Renal pelvis (tissue), 4 donors: Measurements from ENCODE around the gene TTC24. TPM values are rescaled to one million over a fixed set of nuclear protein-coding genes. Genes with fewer than 3 reads are reported as not detected.
A peak's percentile ranks its signal among the peaks of the same experiment; 100 is the strongest.
"Not testable (repeated sequence)": the region's sequence is repeated elsewhere in the genome, so short reads cannot be mapped to it uniquely, and the experiment has no call there.

Experiments
- DNase-seq: peaks from one replicate; pipeline ENCODE4 v3.0.0-alpha.2; 2013
- polyA plus RNA-seq, 3 donors: library from polyadenylated mRNA; unstranded; fragments of 120-200 nt; gene quantifications; one replicate each; pipeline ENCODE4 v1.2.1, GENCODE V29; 2013; ENCODE audit not compliant: insufficient read length in 3 of 3

Gene TTC24
- polyA plus RNA-seq, 3 donors = 1.0 to 2.2 (median 1.1) TPM

DNA sequence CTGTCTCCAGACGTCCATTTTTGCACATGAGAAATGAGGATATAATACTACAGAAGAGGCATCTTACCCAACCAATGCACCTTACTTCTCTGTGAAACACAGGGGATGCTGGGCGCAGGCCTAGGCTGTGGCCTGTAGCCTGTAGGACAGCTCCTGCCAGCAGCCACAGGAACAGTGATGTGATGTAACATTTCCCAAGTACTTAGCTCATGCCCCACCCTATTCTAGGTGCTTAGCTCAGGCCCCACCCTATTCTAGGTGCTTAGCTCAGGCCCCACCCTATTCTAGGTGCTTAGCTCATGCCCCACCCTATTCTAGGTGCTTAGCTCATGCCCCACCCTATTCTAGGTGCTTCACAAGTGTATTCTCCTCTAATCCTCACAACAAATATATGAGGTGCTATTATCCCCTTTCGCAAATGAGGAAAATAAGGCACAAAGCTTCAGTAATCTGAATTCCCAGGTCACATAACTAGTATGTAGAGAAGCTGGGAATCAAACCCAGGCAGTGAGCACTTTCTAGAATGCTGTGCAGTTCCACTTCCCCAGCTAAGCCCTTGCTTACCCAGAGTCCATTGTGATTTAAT is 7.5 kb downstream of the TTC24 start:
- no peak for DNase-seq

DNA sequence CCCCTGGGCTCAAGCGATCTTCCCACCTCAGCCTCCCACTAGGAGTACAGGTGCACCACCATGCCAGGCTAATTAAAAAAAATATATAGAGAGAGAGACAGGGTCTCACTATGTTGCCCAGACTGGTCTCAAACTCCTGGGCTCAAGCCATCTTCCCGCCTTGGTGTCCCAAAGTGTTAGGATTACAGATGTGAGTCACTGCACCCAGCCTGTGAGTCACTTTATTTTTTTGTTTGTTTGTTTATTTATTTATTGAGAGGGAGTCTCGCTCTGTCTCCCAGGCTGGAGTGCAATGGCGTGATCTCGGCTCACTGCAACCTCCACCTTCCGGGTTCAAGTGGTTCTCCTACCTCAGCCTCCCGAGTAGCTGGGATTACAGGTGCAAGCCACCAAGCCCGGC is 8.4 kb downstream of the TTC24 start:
- DNase-seq = not testable (repeated sequence)

DNA sequence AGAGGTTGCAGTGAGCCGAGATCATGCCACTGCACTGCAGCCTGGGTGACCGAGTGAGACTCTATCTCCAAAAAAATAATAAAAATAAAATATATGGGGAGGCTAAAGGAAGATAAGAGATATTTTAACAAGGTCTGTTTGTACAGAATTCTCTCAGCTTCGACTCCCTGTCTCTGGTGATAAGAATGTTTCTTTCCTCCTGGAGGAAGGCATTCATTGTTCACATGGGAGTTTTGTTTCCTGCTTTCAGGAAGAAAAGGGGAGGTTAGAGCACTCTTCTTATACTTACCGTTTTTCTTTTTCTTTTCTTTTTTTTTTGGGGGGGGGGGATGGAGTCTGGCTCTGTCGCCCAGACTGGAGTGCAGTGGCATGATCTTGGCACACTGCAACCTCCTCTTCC is 10.0 kb downstream of the TTC24 start:
- no peak for DNase-seq

DNA sequence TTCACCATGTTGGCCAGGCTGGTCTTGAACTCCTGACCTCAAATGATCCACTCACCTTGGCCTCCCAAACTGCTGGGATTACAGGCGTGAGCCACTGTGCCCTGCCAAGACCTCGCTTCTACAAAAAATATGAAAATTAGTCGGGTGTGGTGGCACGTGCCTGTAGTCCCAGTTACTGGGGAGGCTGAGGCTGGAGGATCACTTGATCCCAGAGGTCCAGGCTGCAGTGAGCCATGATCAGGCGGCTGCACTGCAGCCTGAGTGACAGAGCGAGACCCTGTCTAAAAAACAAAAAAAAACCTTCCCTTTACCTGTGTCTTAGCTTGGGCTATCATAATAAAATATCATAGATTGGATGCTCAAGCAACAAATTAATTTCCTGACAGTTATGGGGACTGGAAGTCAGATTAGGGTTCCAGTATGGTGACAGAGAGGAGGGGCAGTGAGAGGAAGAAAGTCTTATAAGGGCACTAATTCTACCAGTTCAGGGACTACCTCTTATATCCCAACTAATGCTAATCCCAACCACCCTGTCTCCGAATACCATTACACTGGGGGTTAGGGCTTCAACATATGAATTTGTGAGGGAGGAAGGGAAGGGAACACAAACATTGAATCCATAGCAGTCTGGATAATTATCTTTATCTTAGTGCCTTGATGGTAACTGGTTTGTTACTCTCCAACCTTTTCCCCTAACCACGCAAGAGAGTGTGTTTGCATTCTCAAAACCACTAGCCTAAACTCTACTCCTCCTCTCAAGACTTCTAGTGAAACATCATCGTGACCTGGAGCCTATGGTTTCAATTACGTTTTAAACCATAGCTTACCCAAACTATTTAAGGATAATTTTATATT is 11.0 kb downstream of the TTC24 start:
- no peak for DNase-seq

DNA sequence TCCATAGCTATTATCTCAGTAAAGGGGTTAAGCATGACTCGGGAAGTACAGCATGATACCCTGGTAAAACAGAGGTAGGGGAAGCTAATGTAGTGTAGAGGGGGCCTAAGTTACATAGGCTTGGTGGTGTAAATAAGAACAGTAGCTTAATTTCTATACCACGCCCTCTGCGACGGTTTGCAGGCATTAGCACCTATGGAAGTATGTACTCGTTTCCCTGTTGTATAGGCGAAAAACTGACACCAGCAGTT is 11.6 kb downstream of the TTC24 start:
- no peak for DNase-seq

DNA sequence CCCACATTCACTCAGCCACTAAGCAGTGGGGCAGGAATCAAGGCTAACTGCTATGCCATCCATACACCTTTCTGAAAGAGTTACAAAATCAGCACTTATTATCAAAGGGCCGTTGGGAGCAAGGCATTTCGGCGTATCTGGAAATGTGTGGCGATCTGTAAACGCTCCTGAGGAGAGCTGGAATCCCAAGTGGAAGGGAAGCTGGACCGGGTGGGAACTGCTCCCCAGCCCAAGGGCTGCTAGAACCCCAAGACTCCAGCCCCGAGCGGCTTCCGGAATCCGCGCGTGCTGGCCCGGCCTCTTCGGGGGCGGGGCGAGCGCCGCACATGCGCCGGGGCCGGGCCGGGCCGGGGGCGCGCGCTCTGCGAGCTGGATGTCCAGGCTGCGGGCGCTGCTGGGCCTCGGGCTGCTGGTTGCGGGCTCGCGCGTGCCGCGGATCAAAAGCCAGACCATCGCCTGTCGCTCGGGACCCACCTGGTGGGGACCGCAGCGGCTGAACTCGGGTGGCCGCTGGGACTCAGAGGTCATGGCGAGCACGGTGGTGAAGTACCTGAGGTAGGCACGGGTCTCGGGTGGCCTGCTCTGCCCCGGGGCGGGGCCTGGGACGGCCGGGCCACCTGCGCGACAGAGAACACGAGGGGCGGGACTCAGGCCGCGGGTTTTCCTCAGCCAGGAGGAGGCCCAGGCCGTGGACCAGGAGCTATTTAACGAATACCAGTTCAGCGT is 12.1 kb downstream of the TTC24 start, which contains the start of gene NAXE:
Gene NAXE, plus strand, starts transcription at position 345 of the 726 bp plus-strand sequence. Its CDS starts 29 bp downstream, at position 374.
- DNase-seq = peak; percentile 74

DNA sequence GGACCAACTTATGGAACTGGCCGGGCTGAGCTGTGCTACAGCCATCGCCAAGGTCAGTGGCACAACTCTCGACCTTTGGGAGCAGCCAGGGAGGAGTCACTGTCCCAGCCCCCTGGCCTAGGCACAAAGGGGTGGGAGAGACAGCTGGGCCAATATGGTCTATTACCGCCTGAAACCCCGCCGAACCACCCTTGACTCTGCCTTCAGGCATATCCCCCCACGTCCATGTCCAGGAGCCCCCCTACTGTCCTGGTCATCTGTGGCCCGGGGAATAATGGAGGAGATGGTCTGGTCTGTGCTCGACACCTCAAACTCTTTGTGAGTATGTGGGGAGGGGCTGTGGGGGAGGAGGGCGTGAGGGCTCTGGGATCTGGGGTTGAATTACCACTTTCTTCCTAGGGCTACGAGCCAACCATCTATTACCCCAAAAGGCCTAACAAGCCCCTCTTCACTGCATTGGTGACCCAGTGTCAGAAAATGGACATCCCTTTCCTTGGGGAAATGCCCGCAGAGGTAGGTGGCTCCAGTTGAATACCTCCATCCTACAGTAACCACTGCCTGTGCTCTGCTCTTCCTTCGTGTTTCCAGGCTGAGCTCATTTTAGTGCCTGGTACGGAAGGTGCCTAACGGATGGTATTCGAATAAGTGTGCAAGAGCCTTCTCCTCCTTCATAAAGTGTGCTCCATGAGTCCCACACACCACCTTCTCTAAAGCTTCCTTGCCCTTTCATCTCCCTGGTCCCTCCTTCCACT is 12.8 kb downstream of the TTC24 start:
- DNase-seq = no peak

DNA sequence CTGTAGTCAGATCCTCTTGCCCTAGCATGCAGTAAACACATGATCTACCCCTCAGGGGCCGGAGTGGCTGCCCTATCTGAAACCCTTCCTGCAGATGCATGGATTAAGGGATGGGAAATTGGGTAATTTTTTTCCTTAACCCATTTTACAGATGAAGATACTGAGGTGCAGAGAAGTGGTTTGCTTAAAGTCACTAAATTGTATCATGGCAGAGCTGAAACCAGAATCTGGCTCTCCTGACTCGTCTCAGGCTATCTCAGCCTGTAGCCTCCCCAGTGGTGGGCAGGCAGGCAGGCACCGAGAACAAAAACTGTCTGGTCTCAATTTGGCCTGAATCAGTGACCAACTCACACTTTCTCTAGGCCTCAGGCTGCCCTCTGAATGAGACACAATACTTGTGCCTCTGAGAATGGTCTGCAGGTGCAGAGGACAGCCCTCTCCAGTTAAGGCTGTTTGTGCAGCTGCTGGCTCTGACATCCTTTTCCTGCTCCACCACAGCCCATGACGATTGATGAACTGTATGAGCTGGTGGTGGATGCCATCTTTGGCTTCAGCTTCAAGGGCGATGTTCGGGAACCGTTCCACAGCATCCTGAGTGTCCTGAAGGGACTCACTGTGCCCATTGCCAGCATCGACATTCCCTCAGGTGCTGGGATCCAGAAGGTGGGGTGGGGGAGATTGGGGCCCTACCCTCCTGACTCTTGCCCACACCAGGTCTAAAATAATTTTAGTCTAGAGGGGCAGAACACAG is 13.6 kb downstream of the TTC24 start:
- no peak for DNase-seq

DNA sequence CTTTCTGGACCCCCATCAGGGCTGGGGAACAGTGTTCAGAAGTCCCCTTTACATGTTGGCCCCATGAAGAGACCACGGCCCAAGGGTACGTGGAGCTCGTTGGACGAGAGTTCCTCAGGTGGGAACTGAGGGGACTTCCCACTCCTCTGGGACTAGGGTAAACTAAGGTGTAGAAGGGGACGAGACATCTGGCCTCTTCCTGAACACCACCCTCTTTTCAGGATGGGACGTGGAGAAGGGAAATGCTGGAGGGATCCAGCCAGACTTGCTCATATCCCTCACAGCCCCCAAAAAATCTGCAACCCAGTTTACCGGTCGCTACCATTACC is 14.1 kb downstream of the TTC24 start:
- DNase-seq = no peak

DNA sequence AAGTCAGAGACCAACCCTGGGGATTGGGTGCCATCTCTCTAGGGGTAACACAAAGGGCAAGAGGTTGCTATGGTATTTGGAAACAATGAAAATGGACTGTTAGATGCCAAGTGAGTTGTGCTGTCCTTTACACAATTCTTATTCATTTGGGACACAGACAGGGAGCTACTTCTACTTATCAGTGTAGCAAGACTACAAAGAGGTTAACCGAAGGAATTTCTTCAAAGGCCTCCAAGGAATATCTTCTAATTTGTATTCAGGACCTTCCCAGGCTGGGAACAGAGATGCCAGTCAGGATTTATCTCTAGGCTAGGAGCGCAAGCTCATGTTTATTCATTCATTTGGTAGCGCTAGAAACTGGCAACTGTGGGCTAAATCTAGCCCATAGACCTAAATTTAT is 14.7 kb downstream of the TTC24 start:
- DNase-seq = no peak

DNA sequence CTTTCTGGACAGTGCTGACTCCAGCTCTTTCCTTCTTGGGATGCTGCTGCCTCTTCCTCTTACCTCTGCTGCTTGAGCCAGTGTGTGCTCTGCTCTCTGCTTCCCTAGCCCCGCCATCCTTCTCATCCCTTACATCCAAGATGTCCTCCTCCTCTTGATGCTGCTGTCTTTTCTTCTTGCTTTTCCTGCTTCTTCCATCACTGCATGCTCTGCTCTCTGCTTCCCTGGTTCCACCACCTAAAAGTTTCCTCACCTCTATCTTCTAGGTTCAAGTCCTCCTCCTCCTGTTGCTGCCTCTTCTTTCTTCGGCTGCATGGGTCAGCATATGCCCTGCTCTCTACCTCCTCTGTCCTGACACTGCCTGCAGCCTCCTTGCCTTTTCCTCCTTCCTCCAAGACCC is 15.5 kb downstream of the TTC24 start:
- DNase-seq = no peak

DNA sequence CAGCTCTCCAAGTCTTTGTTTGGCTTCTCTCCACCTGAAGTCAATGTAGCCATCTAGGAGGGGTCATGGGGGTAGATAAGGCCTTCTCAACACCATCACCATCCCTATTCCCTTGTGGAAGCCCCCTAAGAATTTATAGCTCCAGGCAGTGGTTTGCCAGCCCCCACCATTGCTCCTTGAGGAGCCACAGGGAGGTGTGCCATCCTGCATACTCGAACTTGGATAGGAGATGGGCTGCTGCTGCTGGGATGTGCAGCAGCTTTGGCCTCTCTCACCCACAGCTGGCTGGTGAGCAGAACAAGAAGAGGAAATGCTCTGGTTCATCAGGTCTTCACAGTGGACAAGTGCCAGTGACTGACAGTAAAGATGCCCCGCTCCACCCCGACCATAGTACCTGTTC is 16.9 kb downstream of the TTC24 start:
- no peak for DNase-seq

DNA sequence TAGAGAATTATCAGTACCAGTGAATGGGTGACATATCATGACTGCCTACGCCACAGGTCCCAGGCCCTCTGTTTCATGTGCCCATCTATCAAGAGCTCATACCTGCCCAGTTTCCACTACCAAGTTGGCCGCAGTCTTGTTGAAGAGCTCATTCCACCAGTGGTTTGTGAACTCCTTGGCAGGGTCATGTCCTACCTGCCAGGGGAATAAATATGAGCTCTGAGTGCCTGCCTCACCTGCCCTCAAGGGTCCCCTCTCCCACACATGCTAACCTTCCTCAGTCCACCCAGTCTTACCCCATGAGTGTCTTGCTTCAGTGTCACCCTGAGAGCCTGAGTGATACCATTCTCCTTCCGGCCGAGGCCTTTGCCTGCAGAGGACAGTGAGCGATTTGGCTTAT is 18.6 kb downstream of the TTC24 start:
- DNase-seq = no peak

DNA sequence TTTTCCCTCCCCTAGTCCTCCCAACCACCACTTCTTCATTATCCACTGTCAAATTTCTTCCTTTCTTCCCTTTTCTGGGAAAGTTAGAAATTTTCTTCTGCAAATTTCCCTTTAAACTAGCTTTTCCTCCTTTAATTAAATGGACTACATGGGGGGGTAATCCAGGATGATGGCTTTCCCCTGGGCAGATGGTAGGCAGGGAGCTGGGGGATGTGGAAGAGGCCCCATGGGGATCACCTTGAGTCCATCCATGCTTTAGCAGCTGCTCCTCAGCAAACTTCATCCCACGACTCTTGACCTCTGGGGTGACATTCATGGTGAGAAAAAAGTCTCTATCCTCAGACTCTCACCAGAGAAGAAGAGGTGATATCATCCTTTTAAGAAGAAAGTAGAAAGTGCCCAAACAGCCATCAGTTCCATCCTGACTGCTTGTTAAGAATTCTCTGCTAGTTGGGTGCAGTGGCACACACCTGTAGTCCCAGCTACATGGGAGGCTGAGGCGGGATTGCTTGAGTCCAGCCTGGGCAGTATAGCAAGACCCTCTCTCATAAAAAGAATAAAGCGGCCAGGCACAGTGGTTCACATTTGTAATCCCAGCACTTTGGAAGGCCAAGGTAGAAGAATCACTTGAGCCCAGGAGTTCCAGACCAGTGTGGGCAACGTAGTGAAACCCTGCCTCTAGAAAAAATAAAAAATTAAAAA is 19.4 kb downstream of the TTC24 start:
- DNase-seq = no peak

DNA sequence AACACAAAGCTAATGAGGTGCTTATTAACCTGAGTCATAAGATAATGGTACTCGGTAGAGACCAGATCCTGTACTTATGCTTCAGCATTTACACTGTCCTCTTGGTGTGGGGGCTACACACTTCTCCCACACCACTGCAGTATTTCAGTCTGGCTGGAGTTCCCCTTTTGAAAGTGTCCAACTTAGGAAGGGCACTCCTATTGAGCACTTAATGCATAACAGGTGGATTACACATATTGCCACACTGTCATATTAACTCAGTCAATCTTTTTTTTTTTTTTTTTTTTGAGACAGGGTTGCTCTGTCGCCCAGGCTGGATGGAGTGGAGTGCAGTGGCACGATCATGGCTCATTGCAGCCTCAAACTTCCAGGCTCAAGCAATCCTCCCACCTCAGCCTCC is 20.3 kb downstream of the TTC24 start:
- no peak for DNase-seq

DNA sequence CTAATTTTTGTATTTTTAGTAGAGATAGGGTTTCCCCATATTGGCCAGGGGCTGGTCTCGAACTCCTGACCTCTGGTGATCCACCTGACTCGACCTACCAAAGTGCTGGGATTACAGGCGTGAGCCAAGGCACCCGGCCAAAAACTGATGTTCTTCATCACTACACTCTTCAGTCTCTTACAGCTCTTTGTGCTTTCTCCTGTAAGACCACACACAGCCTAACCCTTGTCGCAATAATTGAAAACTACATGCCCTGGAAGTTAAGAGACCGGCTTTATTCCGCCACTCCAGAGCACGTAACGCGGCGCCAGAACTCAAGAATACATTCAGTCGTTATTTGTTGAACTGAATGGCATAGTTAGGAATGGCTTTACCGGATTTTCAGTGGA is 21.2 kb downstream of the TTC24 start:
- no peak for DNase-seq

DNA sequence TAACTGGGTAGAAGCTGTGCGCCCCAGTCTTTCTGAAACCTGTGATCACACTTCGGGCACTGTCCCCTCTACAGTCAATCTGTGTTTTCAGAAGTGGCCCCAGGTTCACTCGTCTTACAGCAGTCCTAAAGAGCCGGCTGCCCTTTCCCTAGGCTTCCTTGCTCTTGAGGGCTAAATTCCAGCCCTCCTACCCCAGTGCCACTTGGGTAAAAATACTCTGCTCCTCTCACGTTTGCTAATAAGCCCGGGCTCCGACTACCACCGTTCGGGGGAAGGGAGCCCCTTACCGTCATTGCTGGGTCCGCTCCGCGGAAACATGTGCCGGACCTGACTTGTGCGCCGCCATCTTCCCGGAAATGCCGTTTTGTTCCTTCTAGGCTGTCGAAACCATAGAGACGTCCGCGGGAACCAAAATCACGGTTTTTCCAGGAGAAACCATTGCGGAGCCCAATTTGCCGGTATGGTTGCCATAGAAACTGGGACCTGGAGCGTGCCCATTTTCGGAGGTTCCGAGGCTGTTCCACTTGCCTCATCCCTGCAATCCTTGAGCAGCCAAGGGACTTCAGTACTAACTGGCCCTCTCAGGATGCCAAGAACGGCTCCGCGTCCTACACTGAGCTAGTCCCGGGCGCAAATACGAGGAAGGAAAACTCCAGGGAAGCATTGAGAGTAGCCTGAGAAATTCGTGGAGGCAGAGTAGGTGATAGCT is 21.8 kb downstream of the TTC24 start, which contains the start of gene GPATCH4:
Gene GPATCH4, minus strand, starts transcription at position 358 of the 709 bp plus-strand sequence.
- DNase-seq = peak; percentile 91

DNA sequence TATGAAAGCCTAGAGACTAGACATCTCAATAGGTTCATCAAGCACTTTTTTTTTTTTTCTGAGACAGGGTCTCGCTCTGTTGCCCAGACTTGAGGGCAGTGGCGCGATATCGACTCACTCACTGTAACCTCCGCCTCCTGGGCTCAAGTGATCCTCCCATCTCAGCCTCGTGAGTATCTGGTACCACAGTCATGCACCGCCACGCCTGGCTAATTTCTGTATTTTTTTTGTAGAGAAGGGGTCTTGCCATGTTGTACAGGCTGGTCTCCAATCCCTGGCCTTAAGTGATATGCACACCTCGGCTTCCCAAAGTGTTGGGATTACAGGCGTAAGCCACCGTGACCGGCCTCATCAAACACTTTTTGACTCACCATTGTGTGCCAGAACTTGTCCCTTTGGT is 22.4 kb downstream of the TTC24 start:
- DNase-seq = no peak

DNA sequence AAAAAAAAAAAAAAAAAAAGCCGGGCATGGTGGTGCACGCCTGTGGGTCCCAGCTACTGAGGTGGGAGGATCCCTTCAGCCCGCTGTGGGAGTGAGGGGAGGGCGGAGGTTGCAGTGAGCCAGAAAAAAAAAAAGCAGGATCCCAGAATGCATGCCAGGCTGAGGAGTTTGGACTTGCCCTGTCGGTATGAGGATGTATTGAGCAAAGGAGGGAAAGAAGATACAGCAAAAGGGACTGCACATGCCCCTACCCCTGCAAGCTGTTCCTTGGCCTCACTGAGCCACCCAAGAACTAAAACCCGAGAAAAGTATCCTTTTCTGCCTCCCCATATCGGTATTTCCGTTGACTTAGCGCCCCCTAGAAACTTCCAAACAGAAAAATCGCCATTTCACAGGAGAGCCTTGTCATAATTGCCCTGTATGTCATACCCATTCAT is 23.1 kb downstream of the TTC24 start:
- DNase-seq = no peak

DNA sequence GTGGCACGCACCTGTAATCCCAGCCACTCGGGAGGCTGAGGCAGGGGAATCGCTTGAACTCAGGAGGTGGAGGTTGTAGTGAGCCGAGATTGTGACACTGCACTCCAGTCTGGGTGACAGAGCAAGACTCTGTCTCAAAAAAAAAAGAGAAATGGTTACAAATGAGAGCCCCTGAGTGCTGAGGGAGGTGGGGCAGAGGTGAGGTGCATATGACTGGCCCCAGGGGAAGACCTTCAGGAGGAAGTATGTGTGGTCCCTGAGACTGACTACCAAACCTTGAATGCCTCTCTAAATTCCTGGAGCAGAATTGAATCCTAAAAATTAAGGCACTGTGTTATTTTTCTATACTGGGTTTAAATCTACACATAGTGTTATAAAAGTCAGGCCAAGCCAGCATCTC is 27.8 kb downstream of the TTC24 start:
- not testable (repeated sequence) for DNase-seq
